ENCODE results near the gene IL1RN.

Gene IL1RN

GRCh38 chr2:113116100-113116958 lies 11.1 kb upstream of the IL1RN start:
- H3K27ac ChIP-seq (ENCODE audit: insufficient read depth, low read depth, low read length, poor library complexity, severe bottlenecking), result no peak overlapping the region
- H3K36me3 ChIP-seq (ENCODE audit: control insufficient read depth, insufficient read depth, low read length), result no peaks in the 10 kb centered on the region
- no peak overlapping the region for H3K4me3 ChIP-seq (ENCODE audit: insufficient read depth, low read depth, low read length)
- H3K4me1 ChIP-seq (ENCODE audit: control insufficient read depth, insufficient read depth, low read length), result no peaks in the 10 kb centered on the region
- WGBS, 2 experiments, result 91 to 92% methylated on average over 10 of the region's 10 CpGs
- H3K9me3 ChIP-seq (ENCODE audit: control insufficient read depth, low read length), result no peaks in the 10 kb centered on the region
- peaks cover 7% of the 10 kb centered on the region for H3K27me3 ChIP-seq (ENCODE audit: control insufficient read depth, insufficient read depth, low read length, poor library complexity, severe bottlenecking)

DNA sequence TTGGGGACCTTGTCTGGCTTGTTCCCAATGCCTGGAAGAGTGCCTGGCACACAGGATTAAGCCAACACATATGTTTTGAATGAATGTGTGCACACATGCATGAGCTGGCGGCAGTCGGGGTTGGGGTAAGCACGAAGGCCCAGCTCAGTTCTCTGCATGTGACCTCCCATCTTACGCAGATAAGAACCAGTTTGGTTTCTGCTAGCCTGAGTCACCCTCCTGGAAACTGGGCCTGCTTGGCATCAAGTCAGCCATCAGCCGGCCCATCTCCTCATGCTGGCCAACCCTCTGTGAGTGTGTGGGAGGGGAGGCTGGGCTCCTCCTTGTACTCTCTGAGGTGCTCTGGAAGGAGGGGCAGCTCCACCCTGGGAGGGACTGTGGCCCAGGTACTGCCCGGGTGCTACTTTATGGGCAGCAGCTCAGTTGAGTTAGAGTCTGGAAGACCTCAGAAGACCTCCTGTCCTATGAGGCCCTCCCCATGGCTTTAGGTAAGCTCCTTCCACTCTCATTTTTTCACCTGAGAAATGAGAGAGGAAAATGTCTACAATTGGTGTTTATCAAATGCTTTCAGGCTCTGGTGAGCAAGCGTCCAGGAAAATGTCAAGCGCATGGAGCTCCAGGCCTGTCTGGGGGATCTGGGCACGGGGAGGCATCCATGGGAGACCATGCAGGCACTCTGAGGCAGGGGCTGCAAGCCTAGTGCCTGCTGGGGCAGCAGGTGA lies 9.7 kb upstream of the IL1RN start:
- no peaks in the 10 kb centered on the region for H3K4me1 ChIP-seq (ENCODE audit: control insufficient read depth, insufficient read depth, low read length)
- H3K4me3 ChIP-seq (ENCODE audit: insufficient read depth, low read depth, low read length), result no peak overlapping the region
- H3K9me3 ChIP-seq (ENCODE audit: control insufficient read depth, low read length), result no peaks in the 10 kb centered on the region
- no peak overlapping the region for H3K27ac ChIP-seq (ENCODE audit: insufficient read depth, low read depth, low read length, poor library complexity, severe bottlenecking)
- 95% methylated on average over 9 of the region's 9 CpGs for WGBS, 2 experiments
- no peaks in the 10 kb centered on the region for H3K36me3 ChIP-seq (ENCODE audit: control insufficient read depth, insufficient read depth, low read length)
- peaks cover 10% of the 10 kb centered on the region for H3K27me3 ChIP-seq (ENCODE audit: control insufficient read depth, insufficient read depth, low read length, poor library complexity, severe bottlenecking)

DNA sequence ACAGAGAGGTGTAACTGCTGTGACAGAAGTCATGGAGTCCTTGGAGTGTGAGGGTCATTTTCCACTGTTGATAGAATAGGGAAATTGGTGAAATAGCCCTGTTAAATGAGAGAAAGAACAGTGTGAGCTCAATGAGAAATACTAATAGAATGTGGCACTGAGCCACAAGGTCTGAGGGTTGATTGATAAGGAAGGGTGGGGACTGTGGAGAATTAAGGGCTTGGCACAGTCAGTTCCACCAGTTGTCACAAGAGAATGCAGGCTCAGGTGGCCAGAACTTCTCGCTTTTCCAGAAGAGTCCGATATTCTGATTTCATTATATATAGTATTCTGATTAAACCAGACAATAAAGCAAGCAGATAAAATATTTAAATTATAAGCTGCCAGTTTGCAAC lies 9.1 kb upstream of the IL1RN start:
- H3K4me3 ChIP-seq (ENCODE audit: insufficient read depth, low read depth, low read length), result no peak overlapping the region
- 100% methylated on average over 1 to 2 of the region's 2 CpGs for WGBS, 2 experiments

DNA sequence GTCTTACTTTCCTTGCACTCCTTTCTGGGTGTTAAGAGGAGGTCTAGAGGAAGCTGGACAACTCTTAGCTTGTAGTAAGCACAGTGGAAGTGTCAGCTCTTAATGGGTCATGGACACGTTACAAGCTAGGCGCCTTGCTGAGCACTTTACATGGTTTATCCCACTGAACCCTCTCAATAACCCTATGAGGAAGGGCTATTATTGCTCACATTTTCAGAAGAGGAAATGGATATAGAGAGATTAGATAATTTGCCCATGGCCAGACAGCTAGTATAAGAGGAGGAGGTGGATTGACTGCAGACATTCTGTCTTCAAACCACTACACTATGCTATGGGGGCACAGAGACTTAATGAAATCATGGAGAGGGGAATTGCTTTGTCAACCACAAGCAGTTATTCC lies 8.3 kb upstream of the IL1RN start:
- Histone ChIP-seq H3K4me3 (ENCODE audit: insufficient read depth, low read depth, low read length) (no peak overlapping the region), H3K4me1 (ENCODE audit: control insufficient read depth, insufficient read depth, low read length) (no peaks in the 10 kb centered on the region), H3K27ac (ENCODE audit: insufficient read depth, low read depth, low read length, poor library complexity, severe bottlenecking) (no peak overlapping the region), H3K36me3 (ENCODE audit: control insufficient read depth, insufficient read depth, low read length) (no peaks in the 10 kb centered on the region), H3K27me3 (ENCODE audit: control insufficient read depth, insufficient read depth, low read length, poor library complexity, severe bottlenecking) (peaks cover 10% of the 10 kb centered on the region), H3K9me3 (ENCODE audit: control insufficient read depth, low read length) (no peaks in the 10 kb centered on the region)
- WGBS, 2 experiments, result 96 to 100% methylated on average over 2 of the region's 2 CpGs

More for the DNA sequence above, 9.1 kb upstream of the IL1RN start:
- Histone ChIP-seq H3K9me3 (ENCODE audit: control insufficient read depth, low read length) (no peaks in the 10 kb centered on the region), H3K4me1 (ENCODE audit: control insufficient read depth, insufficient read depth, low read length) (no peaks in the 10 kb centered on the region), H3K27ac (ENCODE audit: insufficient read depth, low read depth, low read length, poor library complexity, severe bottlenecking) (no peak overlapping the region), H3K36me3 (ENCODE audit: control insufficient read depth, insufficient read depth, low read length) (no peaks in the 10 kb centered on the region), H3K27me3 (ENCODE audit: control insufficient read depth, insufficient read depth, low read length, poor library complexity, severe bottlenecking) (peaks cover 10% of the 10 kb centered on the region)

GRCh38 chr2:113120861-113121260 lies 6.5 kb upstream of the IL1RN start:
- Histone ChIP-seq H3K9me3 (ENCODE audit: control insufficient read depth, low read length) (no peaks in the 10 kb centered on the region), H3K27me3 (ENCODE audit: control insufficient read depth, insufficient read depth, low read length, poor library complexity, severe bottlenecking) (peaks cover 10% of the 10 kb centered on the region), H3K4me1 (ENCODE audit: control insufficient read depth, insufficient read depth, low read length) (no peaks in the 10 kb centered on the region), H3K36me3 (ENCODE audit: control insufficient read depth, insufficient read depth, low read length) (no peaks in the 10 kb centered on the region), H3K27ac (ENCODE audit: insufficient read depth, low read depth, low read length, poor library complexity, severe bottlenecking) (no peak overlapping the region), H3K4me3 (ENCODE audit: insufficient read depth, low read depth, low read length) (no peak overlapping the region)
- no CpG with 5 or more reads among the region's 3 CpGs for WGBS, 2 experiments

DNA sequence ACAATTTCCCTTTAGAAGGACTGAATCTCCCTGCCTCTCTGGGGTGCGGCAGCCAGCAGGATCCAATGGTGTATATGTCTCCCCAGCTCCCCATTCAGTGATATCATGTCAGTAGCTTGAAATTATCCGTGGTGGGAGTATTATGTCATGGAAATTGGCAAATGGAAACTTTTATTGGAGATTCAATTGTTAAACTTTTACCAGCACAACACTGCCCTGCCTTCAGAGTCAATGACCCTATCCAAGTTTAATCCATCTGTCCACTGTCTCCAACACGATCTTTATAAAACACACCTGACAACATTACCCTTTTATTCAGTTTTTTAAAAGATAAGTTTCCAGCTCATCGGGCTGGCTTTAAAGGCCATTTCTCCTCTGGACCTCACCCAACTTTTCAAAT lies 5.0 kb upstream of the IL1RN start:
- Histone ChIP-seq H3K27ac (ENCODE audit: insufficient read depth, low read depth, low read length, poor library complexity, severe bottlenecking) (no peak overlapping the region), H3K27me3 (ENCODE audit: control insufficient read depth, insufficient read depth, low read length, poor library complexity, severe bottlenecking) (peaks cover 10% of the 10 kb centered on the region), H3K4me3 (ENCODE audit: insufficient read depth, low read depth, low read length) (no peak overlapping the region), H3K9me3 (ENCODE audit: control insufficient read depth, low read length) (no peaks in the 10 kb centered on the region), H3K4me1 (ENCODE audit: control insufficient read depth, insufficient read depth, low read length) (no peaks in the 10 kb centered on the region), H3K36me3 (ENCODE audit: control insufficient read depth, insufficient read depth, low read length) (no peaks in the 10 kb centered on the region)
- 90 to 95% methylated on average over 3 to 4 of the region's 4 CpGs for WGBS, 2 experiments

DNA sequence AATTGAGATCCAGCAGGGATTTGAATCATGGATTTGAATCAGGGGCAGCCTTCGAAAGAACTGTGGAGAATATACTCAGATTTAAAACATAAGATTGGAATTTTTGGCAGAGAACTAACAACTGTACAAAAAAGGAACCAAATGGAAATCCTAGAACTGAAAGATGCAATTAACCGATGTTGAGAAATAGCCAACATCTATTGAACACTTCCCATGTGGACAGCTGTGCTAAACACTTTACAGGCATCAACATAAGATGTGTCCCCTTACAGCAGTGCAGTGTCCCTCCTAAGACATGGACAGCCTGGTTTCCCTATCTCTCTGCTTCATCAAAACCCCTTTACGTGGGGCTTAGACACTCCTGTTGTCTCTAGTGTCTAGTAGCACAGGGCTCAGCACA lies 3.7 kb upstream of the IL1RN start:
- Histone ChIP-seq H3K27ac (ENCODE audit: insufficient read depth, low read depth, low read length, poor library complexity, severe bottlenecking) (no peak overlapping the region), H3K4me3 (ENCODE audit: insufficient read depth, low read depth, low read length) (no peak overlapping the region), H3K9me3 (ENCODE audit: control insufficient read depth, low read length) (no peaks in the 10 kb centered on the region), H3K27me3 (ENCODE audit: control insufficient read depth, insufficient read depth, low read length, poor library complexity, severe bottlenecking) (peaks cover 10% of the 10 kb centered on the region), H3K36me3 (ENCODE audit: control insufficient read depth, insufficient read depth, low read length) (no peaks in the 10 kb centered on the region), H3K4me1 (ENCODE audit: control insufficient read depth, insufficient read depth, low read length) (no peaks in the 10 kb centered on the region)
- 89 to 92% methylated on average over 3 of the region's 3 CpGs for WGBS, 2 experiments

- no peaks in the 10 kb centered on the region for H3K4me1 ChIP-seq (ENCODE audit: control insufficient read depth, insufficient read depth, low read length)
- H3K27ac ChIP-seq (ENCODE audit: insufficient read depth, low read depth, low read length, poor library complexity, severe bottlenecking), result no peak overlapping the region
- H3K9me3 ChIP-seq (ENCODE audit: control insufficient read depth, low read length), result no peaks in the 10 kb centered on the region
- H3K36me3 ChIP-seq (ENCODE audit: control insufficient read depth, insufficient read depth, low read length), result no peaks in the 10 kb centered on the region
- H3K27me3 ChIP-seq (ENCODE audit: control insufficient read depth, insufficient read depth, low read length, poor library complexity, severe bottlenecking), result peaks cover 10% of the 10 kb centered on the region
- H3K4me3 ChIP-seq (ENCODE audit: insufficient read depth, low read depth, low read length), result no peak overlapping the region
- 87 to 90% methylated on average over 12 of the region's 12 CpGs for WGBS, 2 experiments
These were observed 3.0 kb upstream of the IL1RN start for GRCh38 chr2:113124181-113124961.

GRCh38 chr2:113124984-113125855 lies 2.2 kb upstream of the IL1RN start:
- 87 to 91% methylated on average over 6 of the region's 6 CpGs for WGBS, 2 experiments
- Histone ChIP-seq H3K4me1 (ENCODE audit: control insufficient read depth, insufficient read depth, low read length) (no peaks in the 10 kb centered on the region), H3K36me3 (ENCODE audit: control insufficient read depth, insufficient read depth, low read length) (no peaks in the 10 kb centered on the region), H3K4me3 (ENCODE audit: insufficient read depth, low read depth, low read length) (no peak overlapping the region), H3K27ac (ENCODE audit: insufficient read depth, low read depth, low read length, poor library complexity, severe bottlenecking) (no peak overlapping the region), H3K27me3 (ENCODE audit: control insufficient read depth, insufficient read depth, low read length, poor library complexity, severe bottlenecking) (peaks cover 10% of the 10 kb centered on the region), H3K9me3 (ENCODE audit: control insufficient read depth, low read length) (no peaks in the 10 kb centered on the region)

All from ectodermal cell (in vitro differentiated cells).